HG03469 (cell line): ENCODE data around the gene CBR3.
"Not testable (repeated sequence)": the region's sequence is repeated elsewhere in the genome, so short reads cannot be mapped to it uniquely, and the experiment has no call there.

ENCODE experiments used
- ATAC-seq: cut with Tn5 transposase; IDR thresholded peaks from one replicate; pipeline ENCODE4 v1.9.1; 2021; ENCODE audit warnings: mild to moderate bottlenecking, moderate library complexity, moderate number of reproducible peaks; ENCODE audit not compliant: unreplicated experiment

CBR3 gene

DNA sequence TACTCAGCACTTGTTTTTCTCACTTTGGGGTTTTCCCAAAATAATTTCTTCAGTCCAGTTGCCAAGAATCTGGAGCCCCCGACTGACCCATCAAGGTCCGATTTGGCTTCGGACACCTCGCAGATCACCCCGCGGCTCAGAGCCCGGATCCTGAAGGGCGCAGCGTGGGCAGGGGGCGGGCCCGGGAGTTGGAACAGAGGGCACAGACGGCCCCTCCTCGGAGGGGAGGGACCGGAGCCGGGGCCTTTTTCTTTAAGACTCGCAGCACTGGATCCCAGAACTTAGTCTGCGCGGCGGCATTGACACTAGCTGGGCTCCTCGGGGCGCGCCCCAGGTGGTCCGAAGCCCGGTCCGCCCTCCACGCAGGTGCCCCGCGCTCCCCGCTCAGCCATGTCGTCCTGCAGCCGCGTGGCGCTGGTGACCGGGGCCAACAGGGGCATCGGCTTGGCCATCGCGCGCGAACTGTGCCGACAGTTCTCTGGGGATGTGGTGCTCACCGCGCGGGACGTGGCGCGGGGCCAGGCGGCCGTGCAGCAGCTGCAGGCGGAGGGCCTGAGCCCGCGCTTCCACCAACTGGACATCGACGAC, at the start of gene CBR3:
Gene CBR3, plus strand, starts transcription at position 277 of the 588 bp plus-strand sequence. Its CDS starts 114 bp downstream, at position 391.
- ATAC-seq = no peak

DNA sequence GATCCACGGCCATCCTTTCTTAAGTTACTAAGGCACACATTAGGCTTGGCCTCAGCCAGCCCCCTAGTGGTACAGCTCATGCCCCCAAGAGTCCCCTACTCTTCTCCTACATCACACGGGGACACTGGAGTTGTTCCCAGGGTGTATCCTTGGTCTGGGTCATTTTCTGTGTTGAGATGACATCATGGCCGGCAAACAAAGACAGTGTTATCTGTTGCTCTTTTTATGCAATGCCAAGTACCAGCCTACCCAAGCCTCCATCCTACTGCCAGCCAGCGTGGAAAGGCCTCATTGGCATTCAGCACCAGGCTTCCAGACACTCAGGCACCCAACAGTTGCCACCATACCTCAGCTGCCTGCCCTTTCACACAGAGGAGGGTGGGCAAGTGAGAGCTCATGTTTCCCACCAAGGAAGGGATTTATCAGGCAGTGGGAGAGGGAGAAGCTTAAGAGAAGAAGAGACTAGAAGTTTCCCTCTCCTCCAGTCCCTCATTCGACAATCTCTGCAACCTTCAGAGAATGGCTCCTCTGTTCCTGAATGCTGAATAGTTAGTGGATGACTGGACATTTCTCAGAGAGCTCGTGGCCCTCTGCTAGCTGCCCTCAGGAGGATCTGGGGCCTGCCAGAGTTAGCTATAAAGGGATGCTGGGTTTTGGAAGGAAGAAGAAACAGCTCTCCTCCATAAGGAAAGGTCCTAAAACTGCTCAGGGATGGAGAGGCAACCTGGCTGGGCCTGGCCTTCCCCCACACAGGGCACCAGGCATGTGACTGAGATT, 47.3 kb upstream of the CBR3 start:
- no peak for ATAC-seq

DNA sequence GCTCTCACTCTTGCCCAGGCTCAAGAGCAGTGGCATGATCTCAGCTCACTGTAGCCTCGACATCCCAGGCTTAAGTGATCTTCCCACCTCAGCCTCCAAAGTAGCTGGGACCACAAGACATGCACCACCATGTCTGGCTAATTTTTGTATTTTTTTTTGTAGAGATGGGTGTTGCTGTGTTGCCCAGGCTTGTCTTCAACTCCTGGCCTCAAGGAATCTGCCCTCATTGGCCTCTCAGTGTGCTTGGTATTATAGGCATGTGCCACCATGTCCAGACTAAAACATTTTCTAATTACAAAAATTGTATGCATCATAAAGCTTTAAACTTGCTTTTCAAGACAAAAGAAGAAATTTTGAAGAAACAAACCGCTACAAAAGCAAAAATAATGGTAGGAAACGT, 44.9 kb upstream of the CBR3 start:
- no peak for ATAC-seq

DNA sequence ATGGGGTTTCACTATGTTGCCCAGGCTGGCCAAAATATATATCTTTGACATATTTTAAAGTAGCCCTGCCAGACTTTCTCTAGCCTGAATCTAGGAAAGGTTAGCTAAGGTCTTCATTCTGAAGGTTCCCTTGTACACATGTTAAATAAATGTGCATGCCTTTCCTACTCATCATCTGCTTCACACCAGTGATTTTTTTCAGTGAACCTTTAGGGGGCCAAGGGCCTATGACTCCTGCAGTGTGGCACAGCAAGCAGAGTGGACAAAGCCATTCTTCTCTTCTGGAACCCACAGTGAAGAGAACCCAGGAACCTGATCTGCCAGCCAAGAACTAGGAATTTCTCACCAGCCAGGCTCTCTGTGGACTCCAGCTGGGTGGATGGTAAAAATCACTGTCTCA, 42.2 kb upstream of the CBR3 start:
- ATAC-seq = no peak

DNA sequence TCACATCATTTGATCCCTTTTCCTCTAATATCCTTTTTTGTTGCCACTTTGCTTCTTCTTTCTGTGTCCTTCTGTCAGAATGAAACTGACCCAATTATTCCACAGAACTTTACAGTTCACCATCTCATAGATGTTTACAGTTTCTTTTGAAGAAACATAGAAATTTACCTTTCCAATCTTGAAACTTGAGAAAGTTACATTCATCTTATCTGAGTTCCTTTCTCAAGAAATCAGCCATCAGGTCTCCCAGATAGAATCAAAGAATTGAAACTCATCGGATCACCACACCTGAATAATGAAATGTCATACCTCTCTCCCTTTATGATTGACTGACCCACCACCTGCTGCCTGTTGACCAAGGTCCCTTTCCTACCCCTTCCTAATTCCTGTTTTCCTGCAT, 41.4 kb upstream of the CBR3 start:
- ATAC-seq = no peak

DNA sequence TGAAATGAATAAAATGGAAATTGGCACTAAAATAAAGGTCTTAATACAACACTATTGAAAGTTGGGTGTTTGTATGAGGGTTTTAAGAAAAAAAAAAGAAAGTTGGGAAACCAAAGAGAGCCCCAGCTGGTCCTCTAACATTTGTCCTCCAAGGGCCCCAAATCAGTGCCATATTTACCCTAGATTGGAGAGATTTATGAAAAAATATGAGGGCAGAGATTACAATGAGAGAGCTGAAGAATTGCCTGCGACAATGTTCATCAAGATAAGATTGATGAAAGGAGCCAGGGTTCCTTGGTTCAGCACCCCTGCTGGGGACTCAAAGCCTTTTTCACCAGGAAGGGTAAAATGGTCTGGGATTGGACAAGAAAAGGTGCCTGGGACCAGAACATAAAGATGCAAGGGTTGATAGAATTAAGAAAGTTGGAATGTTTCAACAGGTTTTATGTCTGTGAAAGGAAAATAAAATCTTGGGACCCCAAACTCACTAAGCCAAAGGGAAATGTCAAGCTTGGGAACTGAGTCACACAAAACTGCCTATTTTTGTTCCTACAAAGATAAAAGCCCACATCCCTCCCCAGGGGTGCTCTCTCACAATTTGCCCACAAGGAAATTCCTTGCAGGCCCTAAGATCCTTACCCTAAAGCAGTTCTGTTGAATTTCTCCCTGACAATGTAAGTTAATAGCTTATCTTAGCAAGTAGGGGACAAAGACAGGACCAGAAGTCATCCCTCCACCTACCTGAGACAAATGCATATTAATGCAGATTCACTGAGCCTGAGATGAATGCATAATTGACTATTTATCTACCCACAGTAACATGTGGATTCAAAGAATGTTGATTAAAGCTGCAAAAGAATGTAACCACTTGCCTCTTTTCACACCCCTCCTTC, 38.2 kb upstream of the CBR3 start:
- ATAC-seq = no peak

DNA sequence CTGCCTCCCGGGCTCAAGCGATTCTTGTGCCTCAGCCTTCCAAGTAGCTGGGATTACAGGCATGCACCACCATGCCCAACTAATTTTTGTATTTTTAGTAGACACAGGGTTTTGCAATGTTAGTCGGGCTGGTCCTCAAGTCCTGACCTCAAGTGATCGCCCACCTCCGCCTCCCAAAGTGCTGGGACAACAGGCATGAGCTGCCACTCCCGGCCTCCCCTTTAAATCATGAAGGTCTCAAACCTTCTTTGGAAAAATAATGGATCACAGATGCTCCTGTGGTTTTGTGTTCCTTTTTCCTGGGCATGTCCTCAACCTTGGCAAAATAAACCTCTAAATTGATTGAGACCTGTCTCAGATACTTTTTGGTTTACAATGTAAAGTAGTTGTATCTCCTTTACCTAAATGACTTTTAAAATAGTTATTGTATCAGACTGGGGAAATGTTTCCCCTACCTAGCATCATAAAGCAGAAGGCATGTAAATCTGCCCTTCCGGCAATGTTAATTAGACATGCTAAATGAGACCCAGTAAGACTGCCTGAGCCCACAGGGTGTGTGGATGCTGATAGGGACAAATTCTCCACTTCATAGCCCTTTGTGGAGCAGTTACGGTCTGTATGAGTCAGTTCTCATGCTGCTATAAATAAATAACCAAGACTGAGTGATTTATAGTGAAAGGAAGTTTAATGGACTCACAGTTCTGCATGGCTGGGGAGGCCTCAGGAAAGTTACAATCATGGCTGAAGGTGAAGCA, 37.3 kb upstream of the CBR3 start:
- peak; percentile 74 for ATAC-seq

DNA sequence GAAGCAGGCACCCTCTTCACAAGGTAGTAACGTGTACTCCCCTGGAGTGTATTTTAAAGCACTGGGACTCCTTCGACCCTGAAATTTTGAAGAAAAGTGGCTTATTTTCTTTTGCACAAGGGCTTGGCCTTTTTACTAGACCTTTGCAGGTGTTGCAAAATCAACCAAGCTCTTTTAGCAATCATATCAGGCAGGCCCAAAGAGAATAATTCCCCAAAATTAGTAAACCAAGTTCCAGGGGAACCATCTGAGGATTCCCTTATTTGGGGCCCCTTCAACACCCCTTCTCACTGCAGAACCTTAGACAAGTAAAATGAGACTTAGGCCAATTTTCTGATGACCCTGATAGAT, 36.7 kb upstream of the CBR3 start:
- no peak for ATAC-seq

DNA sequence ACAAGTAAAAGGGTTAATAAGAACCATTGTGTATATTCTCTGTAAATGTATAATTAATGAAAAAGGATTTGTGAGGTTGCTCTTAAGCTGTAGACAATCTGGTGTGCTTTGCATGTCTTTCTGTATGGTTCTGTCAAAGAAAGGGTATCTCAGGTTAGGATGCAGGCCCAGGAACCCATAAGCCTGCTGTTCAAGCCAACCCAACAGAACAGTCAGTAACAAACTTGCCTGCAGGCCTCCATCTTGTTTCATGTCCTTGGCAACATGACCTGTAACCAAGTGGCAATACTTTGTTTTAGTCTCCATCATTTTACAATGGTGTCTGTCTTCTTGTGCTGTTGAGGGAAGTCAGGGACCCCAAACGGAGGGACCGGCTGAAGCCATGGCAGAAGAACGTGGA, 35.9 kb upstream of the CBR3 start:
- ATAC-seq = no peak

DNA sequence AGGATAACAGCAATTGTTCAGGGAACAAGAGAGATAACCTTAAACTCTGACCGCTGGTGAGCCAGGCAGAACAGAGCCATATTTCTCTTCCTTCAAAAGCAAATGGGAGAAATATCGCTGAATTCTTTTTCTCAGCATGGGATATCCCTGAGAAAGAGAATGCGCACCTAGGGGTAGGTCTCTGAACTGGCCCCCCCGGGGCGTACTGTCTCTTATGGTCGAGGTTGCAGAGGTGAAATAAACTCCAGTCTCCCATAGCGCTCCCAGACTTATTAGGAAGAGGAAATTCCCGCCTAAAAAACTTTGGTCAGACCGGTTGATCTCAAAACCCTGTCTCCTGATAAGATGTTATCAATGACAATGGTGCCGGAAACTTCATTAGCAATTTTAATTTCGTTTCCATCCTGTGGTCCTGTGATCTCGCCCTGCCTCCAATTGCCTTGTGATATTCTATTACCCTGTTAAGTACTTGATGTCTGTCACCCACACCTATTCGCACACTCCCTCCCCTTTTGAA, 35.1 kb upstream of the CBR3 start:
- not testable (repeated sequence) for ATAC-seq

DNA sequence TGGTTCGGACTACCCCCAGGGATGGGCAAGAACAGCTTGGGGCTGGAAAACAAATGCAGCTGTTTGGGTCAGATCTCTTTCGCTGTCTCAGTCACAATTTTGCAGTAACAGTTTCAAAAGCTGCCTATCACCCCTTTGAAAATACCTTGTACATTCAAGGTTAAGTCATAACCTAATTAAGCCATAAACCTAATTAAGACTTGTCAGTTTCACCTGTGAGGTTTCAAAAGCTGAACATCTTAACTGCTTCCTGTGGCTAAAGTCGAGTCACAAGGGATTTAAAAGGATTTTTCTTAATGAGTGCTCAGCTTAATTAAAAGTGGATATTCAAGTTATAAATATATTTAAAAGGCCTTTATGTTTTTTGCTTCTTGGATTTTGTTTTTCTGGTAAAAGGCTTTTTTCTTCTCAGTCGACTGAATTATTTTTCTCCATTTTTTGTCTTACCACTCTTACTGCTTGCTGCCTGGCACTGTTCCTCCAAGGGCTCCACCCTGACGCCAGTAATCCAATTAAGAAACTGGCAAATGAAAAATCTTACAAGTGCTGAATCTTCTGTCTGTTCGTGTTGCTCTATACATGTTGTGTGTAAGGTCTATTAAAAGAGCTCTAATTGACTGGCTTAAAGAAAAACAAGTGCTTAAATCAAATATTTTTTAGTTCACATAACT, 33.8 kb upstream of the CBR3 start:
- no peak for ATAC-seq

DNA sequence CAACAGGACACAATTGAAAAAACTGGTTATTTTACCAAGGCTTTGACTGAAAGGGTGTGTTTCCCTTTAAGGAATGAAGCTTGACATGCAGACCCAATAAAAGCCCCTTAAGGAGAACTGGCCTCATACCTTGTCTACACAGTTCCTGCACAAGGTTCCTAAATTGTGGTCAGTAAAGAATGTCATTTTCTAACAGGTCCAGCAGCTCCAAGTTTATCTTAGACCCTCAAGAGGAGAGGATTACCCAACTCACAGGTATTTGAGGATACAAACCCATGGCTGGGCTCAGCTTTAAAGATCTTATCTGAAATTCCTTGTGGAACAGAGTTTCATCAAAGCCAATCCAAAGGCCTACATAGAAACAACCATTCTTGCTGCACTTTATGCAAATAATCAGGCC, 31.4 kb upstream of the CBR3 start:
- no peak for ATAC-seq

DNA sequence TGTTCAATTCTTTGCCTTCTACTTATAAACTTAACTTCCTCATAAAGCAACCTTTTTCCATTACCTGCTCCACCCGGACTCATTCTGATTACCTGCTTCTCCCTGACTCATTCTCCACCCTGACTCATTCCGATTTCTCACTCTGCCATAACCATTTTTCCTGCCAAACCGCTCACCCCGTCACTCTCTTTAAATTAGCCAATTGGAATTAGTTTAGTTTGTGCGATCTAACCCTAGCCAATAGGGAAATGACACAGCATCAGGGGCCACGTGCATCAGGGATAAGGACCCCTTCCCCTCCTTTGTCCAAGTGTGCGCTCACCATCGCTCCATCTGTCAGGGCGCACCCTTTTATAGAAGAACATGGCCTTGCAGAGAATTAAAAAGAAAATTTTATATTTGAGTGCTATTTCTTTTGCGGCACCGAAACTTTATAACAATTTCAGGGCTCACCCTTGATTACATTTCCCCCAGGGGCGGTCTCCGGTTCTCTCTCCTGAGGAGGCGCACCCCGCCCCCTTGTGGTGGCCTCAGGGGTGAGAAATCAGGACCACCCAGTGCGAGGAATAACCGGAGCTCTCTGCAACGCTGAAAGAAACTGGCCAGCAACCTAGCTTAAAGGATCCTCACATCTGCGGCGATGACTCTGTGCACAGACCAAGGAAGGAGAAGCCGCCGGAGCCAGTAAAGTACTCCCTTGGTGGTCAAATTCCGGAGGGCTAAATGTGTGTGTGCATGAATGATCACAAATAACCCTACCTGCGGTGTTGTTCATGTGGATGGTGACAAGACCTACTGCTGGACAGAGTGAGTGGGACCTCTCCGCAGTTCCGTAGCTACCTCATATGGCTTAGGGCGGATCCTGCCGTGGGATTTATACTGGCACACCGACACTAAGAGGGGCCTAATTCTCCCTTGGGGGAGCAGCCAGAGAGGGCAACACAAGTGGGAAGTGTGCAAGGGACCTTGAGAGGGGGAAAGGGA, 30.3 kb upstream of the CBR3 start:
- ATAC-seq = no peak

DNA sequence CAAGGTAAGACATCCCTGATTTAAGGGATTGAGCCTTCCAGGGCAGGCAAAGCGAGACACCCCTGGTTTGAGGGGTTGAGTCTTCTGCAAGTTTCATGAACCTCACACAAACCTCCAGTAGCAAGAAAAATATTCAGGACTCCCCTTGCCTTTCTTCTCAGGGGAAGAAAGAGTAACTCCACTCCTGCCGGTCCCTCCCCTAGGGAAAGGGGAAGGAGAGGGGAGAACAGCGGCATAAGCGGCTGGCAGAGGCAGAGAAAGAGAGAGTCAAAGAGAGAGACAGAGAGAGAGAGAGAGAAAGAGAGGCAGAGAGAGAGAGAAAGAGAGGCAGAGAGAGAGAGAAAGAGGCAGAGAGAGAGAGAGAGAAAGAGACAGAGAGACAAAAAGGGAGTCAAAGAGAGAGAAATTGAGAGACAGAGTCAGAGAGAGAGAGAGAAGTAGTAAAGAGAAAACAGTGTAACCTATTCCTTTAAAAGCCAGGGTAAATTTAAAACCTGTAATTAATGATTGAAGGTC, 29.5 kb upstream of the CBR3 start:
- no peak for ATAC-seq

DNA sequence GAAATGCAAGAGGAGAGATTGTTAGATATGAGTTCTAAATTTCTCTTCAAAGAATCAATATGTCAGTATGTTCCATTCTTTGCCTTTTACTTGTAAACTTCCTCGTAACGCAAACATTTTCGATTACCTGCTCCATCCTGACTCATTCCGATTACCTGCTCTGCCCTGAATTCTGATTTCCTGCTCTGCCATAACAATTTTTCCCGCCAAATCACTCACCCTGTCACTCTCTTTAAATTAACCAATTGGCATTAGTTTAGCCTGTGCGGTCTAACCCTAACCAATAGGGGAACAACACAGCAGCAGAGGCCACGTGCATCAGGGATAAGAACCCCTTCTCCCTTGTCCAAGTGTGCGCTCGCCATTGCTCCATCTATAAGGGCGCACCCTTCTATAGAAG, 25.0 kb upstream of the CBR3 start:
- no peak for ATAC-seq

DNA sequence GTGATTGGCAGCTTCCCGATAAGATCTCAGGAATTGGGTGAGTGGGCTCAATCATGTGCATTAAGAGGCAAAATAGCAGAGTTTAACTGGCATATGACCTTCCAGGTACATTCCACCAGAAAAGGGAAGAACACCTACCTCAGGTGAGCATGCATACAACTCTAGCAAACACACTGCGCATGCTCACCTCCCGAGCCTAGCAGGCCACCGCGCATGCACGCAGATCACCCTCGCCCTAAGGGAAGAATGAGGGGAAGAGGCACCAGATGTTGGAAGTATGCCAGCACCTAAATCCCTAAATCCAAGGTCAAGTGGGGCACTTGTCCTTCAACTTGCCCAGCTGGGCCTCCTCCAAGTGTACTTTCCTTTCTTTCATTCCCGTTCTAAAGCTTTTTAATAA, 23.6 kb upstream of the CBR3 start:
- ATAC-seq = no peak

DNA sequence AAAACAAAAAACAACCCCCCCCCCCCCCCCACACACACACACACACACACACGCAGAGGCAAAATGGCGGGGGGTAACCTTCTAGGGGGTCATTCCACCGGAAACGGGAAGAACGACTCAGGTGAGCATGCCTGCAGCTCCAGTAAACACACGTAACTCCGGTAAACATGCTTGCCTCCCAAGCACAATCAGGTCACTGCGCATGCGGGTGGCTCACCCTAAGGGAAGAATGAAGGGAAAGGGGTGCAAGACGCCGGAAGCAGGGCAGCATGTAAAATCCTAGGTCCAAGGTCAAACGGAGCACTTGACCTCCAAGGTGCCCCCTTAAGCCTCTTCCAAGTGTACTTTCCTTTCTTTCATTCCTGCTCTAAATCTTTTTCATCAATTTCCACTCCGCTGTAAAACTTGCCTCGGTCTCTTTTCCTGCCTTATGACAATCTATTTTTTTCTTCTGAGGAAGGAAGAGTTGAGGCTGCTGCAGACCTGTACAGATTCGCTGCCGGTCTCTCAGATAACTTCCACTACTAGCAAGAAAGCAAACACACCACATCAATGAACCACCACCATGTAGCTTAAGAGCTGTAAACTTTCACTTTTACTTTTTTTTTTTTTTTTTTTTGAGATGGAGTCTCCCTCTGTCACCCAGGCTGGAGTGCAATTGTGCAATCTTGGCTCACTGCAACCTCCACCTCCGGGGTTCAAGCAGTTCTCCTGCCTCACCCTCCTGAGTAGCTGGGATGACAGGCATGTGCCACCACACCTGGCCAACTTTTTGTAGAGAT, 21.0 kb upstream of the CBR3 start:
- no peak for ATAC-seq

DNA sequence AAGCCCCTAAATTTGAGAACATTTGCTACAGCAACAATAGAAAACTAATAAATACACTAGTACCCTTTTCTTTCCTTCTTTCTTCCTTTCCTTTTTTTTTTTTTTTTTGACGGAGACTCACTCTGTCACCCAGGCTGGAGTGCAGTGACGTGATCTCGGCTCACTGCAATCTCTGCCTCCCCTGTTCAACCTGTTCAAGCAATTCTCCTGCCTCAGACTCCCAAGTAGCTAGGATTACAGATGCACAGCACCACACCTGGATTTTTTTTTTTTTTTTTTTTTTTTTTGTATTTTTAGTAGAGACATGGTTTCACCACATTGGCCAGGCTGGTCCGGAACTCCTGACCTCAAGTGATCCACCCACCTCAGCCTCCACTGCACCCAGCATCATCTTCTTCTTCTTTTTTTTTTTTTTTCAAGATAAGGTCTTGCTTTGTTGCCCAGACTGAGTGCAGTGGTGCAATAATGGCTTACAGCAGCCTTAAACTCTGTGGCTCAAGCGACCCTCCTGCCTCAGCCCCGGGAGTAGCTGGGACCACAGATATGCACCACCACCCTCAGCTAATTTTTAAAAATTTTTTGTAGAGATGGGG, 19.6 kb upstream of the CBR3 start:
- no peak for ATAC-seq
